Uterus (tissue), 2 donors: ENCODE data around the gene PNLIPRP3.

ENCODE experiments used
- CTCF ChIP-seq, 4 experiments: fragments of 200-600 bp in 2 of 4; fragments of 450-650 bp in 2 of 4; sonication (generic) in 2 of 4; IDR thresholded peaks; one replicate each; pipeline ENCODE4 v1.5.1; 2016 to 2019; ENCODE audit warnings: antibody characterized with exemption in 4 of 4, mild to moderate bottlenecking in 2 of 4, moderate library complexity in 1 of 4
- POLR2A ChIP-seq, 2 donors: fragments of 450-650 bp; IDR thresholded peaks; one replicate each; pipeline ENCODE4 v1.6.1; 2016; ENCODE audit warnings: antibody characterized with exemption in 2 of 2, mild to moderate bottlenecking in 1 of 2, moderate library complexity in 1 of 2

GRCh38 chr10:116440330-116441030, 12.8 kb downstream of the PNLIPRP3 start:
- no peak for TF ChIP-seq CTCF (IDR thresholded peaks at IDR 0.05)
- no peak for TF ChIP-seq POLR2A (IDR thresholded peaks at IDR 0.05)
